NCI-H460 (cell line): Measurements from ENCODE around the gene USP4. TPM values are rescaled to one million over a fixed set of nuclear protein-coding genes. Genes with fewer than 3 reads are reported as not detected.

Experiments used
- DNase-seq: peaks from one replicate; pipeline ENCODE4 v3.0.0-alpha.2; 2016; ENCODE audit warnings: low read depth; ENCODE audit errors: extremely low read depth
- total RNA-seq: library from RNA; depleted of rRNA; stranded (reverse); fragments of >200 nt; shearing (Covaris generic); gene quantifications from 2 replicates; pipeline ENCODE4 v1.2.3, GENCODE V29; 2014

USP4 gene
- total RNA-seq, 1 experiment from 2014 or later, result 12.6 TPM

DNA sequence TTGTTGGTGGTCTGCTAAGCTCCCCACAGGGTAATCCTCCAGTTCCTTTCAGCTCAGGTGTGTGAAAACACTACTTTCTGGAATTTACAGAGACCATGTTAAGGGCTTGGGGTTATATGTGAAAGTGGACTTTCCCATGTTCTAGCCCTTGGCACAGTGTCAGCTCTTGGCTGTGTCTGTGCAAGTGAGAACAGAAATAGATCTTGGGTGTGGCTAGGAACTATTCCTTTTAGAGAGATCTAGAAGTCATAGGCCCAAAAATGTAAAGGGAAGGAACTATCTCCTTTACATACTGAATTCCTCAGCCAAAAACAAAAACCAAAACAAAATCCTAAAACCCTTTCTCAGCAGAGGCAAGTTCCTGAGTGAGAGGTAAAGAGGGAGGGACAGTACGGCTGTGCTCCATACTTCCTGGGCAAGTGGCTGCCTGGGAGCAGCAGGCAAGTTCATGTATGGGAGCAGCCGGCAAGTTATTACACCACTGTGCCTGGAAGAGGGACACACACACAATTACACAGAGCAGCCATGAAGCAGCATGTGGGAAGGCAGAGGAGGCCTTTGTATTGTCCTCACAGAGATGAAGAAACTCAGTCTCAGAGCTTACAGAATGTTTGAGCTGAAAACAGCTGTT, 43.0 kb downstream of the USP4 start:
- no peak for DNase-seq

DNA sequence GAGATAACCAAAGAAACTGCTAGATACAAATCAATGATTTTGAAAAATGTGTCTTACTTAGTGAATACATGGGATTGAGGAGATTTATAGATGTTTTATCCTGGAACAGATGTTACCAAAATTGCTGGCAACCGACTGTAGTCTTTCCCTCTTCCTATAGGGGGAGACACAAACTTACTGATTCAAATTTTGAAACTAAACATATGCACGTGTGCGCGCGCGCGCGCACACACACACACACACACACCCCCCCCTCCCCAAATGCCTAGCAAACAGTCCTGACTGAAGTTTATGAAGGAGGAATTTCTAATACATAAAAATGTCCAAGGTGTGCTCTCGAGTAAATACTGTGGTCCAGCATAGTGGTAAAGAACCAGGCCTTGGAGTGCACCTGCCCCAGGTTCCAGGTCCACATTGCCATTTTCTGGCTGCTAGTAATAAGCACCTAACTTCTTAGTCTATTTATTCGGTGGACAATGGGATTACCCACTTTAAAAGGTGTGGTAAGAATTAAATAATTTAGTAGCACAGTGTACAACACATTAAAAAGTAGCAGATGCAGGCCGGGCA, 44.3 kb downstream of the USP4 start:
- DNase-seq, result no peak

DNA sequence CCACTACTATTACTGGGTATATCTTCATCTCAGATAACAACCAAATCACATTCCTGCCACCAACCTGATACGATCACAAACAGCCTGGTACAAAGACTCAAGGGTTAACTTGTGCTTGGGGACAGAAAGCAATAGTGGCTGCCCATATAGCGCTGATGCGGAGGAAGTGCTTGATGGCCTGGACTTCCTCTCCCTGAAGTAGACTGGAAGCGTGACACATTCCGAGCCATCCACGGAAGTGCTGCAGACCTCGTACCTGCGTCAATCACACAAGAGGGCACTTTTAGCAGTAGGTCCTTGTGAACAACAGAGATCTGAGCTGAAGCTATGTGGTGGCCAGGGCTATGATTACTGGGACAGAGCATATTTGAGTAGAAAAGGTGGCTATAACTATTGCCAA, 45.5 kb downstream of the USP4 start:
- DNase-seq, result no peak

DNA sequence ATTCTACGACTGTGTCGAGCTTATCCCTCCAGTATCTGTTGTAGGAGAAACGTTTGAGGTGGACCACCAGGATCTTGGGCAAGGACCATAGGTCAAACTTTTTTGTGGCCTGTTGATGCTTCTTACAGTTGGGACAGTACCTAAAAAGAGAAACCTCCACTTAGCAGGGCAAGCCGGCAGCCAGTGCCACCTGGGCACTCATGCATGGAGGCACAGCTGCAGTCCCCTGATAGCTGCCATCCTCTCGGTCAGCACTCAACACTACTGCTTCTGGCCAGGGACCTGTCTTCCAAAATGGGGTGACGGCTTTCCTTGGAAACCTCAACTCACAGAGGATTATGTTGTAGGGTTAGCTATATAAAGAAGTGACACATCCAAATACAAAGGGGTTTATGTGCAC, 55.9 kb downstream of the USP4 start:
- DNase-seq, result no peak

DNA sequence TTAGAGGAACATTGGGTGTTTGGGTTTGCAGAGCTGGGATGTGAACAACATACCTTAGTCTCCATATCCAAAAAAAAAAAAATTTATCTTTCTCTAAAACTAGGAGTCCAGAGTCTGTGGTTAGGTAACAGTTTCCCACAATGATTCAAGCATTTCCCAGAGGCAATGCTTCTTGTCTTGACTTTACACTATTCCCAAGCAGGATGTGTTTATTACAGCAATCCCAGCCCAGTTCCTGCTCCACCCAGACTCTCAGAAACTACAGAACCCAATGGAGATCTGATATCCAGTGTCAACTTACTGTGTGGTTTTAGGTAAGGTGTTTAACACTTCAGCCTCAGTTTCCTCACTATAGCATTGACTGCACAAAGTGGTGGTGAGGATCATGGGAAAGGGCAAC, 60.5 kb downstream of the USP4 start:
- no peak for DNase-seq

DNA sequence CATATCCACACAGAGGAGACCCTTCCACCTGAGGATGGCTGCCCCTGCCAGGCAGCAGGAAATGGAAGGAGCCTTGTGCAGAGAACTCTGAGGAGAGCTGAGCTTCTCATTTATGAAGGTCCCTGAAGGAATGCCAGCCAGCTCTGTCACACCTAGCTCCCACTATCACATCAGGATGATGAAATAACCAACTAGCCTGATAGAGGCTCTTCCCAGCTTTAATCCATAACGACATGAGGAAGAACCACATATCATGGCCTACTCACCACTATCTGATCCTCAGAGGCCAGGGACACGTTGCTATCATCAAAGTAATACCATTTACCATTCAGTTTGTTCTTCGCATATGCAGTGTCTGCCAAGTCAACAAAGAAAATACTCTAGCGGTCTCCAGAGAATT, 61.3 kb downstream of the USP4 start:
- DNase-seq, result no peak

DNA sequence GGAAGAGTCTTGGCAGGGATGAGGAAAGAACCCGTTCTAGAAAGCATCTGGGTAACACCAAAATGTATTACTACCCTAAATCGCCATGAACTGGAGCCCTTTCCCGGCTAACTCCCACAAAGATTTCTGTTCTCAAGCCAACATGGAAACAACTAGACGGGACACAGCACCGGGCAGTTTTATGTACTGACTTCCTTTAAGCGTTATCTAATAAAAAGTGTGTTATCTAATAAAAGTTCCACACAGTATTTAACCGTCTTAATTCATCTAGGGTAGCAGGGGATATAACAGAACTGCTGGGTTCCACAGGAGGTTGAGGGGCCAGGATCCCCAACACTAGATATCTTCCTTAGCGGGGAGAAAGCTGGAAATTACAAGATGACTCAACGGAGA, 62.5 kb downstream of the USP4 start:
- DNase-seq, result no peak

DNA sequence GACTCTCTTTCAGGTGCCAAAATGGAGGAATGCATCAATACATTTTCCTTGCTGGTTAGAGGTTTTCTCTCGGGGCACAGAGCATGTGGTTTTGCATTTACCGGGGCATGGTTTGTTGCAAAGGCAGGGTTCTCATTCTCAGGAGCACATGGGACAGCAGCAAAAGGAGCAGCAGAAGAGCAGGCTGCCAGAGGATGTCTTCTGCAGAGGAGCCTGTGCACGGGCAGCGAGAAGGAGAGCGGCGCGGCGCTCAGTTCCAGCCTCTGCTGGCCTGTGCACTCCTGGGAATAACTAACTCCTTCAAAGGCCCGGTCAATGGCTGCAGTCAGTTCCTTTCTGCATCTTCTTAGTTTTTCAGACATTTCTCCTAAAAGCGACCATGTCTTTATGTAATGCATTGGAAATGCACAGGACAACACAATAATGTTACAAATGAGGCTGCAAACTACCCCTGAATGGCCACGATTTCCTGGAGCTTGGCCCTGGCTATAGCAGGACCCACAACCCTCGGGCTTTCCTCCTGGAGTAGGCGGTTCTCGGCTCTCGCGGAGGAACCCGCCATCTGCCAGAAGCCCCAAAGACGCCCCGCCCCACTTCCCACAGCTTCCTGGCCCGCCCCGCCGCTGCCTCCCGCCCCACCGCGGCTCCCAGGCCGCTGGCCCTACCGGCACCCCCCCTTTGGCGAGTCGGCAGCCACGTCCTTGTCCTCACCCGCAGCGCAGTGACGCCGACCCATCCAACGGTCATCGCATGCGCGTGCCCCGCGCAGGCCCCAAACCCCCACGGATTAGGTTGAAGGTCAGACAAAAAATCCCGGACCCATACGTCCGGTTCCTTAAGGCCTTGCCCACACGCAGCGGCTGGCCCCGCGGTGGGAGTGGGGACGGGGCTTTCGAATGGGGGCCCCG, 63.1 kb downstream of the USP4 start, which contains the start of gene C3orf62:
TSS of gene C3orf62 (minus strand) at position 758 of the 908 bp plus-strand sequence. CDS start at position 398, 360 bp downstream.
- peak; percentile 54 for DNase-seq

DNA sequence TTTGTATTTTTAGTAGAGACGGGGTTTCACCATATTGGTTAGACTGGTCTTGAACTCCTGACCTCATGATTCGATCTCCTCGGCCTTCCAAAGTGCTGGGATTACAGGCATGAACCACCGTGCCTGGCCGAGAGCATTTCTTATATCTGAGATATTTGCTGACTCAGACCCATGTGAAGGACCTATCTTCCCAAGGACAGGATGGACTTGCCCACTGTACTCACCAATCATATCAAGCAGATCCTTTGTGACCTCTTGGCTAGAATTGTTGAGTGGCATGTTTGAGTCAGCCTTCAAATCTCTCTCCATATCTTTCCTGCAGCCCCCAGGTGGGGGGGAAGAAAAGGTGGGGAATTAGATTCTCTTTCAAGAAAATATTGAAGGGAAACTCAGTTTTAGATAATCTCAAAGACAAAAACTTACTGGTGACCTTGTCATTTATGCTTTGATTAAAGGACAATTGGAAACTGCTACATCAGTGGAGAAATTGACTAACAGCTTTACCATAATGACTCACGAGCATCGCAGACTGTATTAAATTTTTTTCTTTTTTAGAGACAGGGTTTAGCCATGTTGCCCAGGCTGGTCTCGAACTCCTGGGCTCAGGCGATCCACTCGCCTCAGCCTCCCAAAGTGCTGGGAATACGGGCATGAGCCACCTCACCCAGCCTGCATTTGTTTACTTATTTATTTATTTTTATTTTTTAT, 65.9 kb downstream of the USP4 start:
- DNase-seq, result no peak

DNA sequence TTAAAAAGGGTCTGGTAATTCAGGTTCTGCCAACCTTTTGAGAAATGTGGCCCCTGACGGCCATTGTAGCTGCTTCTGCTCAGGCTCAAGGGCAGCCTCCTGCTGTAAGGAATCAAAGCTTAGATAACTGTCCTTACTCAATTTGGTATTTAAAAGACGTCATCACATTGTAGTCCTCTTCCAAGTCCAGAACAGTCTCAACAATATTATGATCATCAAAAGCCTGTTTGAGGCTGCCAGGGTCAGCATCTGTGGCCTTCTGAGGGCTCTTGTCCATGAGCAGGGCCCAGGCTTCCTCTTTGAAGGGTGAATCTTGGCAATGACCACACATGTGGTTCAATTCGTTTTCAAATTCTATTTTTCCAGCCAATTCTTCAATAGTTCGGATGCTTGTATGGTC, 68.8 kb downstream of the USP4 start:
- no peak for DNase-seq

DNA sequence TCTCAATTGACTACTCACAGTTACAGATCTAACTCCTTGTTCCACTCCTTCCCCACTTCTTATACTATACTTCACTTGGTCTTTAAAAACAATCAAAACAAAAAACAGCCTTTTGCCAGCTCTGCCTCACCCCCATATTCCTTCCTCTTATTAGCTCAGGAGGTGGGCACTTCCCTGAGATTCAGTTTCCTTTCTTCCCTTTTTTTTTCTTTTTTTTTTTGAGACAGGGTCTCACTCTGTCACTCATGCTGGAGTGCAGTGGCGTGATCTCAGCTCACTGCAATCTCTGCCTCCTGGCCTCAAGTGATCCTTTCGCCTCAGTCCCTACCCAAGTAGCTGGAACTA, 69.7 kb downstream of the USP4 start:
- no peak for DNase-seq

DNA sequence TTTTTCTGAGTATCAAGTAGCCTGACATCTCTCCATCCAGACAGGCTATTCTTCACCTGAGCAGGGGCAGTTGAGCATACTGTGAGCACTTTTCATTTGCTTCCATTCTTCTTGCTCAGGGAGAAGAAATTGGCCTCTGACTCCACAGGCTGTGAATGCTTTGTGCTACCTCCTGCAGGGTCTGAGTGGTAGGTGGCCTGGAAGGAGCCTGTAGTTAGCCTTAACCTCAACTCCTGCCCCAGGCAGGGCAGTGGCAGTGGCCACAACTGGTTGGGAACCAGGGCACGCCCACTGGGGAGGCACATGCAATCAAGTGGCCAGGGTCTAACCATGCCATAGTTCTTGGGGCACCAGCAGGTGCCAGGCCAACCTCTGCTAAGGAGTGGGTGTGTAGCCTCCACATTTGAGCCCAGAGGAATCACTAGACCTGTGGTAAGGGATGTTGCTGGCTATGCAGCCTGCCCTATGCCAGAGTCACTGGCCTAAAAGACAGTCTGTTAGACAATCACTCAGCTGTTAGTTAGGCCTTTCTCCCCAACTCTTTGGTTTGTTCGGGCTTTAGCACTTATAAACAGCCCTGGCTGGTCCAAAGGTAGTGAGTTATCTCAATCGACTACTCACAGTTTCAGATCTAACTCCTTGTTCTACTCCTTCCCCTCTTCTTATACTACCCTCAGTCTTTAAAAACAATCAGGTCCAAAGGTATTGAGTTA, 70.3 kb downstream of the USP4 start:
- no peak for DNase-seq

DNA sequence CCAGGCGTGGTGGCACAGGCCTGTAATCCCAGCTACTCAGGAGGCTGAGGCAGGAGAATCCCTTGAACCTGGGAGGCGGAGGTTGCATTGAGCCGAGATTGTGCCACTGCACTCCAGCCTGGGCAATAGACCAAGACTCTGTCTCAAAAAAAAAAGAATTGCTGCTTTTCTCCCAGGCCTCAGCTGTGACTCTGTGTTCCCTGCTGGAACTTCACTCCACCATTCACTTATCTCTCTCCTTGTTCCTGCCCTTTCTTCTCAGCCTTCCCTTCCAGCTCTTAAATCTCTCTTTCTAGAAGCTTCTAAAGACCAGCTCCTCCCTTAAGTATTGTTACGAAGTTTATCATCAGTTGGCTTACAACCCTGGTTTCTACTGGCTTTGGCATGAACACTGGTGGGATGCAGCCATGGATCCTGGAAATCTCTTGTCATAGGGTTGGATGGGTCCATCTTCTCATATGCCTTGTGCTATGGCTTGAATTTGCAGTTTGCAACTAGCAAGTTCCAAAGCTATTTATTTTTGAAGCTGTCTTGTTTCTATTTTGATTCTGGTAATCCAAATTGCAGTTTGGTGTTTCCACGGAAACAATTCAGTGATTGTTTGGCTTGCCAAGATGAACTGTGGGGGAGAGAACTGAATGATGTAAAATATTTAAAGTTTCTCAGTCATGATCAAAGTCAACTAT, 73.3 kb downstream of the USP4 start:
- DNase-seq, result no peak

DNA sequence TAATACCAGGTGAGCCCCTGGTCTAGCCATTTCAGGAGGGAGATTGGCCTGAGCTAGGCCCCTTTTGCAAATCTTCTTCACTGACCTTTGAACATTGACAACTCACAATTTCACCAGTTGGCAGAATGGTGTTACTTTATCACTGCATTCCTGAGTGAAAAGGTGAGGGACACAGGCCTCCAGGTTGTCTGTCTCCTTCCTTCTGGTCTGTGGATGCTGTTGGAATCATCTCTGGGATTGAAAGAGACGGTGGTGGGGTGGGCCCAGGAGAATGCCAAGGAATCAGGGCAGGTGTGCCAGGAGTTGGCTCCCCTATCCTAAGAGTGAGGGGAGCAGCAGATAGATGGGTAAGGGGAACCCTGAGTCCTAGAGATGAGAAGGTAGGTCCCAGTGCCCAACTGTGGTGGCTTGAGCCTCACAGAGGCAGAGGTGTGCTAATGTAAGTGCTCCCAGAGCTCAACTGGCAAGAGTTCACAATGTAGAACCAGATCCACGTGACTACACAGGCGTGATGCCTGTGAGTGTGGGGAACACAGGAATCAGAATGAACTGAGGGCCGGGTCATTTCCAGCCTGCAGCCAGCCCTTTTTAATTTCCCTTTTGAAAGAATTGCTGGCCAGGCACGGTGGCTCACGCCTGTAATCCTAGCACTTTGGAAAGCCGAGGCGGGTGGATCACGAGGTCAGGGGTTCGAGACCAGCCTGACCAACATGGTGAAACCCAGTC, 74.0 kb downstream of the USP4 start:
- no peak for DNase-seq

DNA sequence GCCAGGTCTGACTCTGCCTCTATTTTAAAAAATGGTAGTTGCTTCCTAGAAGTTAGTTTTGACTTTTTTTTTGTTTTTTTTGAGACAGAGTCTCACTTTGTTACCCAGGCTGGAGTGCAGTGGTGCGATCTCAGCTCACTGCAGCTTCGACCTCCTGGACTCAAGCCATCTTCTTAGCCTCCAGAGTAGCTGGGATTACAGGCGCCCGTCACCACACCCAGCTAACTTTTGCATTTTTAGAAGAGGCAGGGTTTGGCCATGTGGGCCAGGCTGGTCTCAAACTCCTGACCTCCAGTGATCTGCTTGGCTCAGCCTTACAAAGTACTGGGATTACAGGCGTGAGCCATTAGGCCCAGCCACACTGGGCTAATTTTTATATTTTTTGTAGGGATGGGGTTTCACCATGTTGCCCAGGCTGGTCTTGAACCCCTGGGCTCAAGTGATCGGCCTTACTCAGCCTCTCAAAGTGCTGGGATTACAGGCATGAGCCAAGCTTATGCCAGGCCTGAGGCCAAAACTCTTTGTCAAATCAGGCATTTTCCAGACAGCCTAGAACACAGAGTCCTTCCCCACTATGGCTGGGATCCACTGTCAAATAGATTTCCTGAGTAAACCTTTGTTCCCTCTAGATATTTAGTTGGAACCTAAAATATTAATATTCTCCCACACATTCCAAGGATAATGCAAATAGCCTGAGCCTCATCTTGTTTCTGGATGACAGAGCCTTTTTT, 76.5 kb downstream of the USP4 start:
- DNase-seq, result no peak

DNA sequence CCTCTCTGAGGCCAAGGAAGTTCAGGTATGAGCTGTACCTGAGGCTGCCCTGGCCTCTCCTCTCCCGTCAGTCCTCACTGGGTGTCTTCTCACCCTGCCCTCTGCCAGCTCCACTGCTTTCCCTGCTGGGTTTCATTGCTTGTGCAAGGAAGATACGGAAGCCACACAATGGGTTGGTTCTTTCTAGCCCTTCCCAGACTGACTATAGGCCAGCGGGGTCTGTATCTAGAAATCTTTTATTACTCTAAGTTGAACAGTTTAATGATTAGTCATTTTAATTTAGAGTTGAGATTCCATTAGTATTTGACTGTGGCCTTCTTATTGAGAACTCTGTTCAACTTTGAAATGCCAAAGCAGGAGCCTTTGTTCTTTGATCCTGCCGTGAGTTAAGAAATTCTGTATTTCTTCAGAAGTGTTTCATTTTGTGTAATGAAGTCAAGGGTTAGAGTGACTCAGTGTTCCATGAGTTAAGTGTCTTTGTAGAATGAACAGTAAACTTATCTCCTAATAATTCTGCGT, 79.0 kb downstream of the USP4 start:
- no peak for DNase-seq

DNA sequence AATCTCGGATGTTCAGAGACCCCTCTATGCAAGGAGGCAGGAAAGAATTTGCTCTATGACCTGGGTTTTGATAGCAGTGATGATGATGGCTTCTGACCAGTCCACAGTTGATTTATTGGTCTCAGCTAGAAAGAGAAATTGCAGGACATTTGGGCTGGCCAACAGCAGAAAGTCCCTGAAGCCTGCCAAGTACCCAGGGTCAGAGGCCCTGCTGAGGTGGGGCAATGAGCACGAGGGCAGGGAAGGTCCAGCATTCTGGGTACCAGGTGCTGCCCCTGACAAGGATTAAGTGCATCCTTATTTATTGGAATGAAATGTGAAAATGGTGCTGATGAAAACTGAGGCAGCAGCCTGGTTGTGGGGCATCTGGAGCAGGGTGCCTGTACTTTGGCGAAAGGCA, 82.7 kb downstream of the USP4 start:
- no peak for DNase-seq

DNA sequence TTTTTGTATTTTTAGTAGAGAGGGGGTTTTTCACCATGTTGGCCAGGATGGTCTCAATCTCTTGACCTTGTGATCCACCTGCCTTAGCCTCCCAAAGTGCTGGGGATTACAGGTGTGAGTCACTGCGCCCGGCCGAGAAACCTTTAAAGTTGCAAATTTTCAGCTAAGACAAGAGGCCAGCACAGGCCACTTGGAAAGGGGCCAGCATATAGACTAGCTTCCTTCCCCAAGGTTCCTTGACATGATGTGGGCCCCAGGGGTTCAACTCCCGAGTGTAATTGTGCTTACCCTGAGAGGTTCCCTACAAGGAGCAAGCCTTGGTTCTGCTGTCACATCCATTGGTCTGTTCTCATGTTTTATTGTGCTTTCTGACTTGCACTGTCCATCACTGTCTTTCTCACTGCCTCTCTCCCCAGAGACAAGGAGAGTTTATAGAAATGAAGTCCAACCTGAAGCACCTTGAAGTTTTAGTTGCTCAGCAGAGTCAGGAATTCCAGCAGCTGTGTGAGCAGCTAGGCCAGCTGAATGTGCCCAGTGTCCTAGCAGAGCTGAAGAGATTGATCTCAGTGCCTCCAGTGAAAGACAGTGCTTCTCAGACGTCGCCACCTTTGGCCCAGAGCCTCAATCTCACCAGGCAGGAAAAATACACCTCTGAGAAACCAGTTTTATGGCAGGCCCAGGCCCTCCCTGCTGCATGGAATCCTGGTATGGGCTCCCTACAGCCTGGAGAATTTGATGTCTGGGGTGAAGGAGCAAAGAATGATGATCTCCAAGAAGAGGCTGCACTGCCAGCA, 83.9 kb downstream of the USP4 start:
- DNase-seq, result no peak
